Bronchial epithelial cell (primary cell): ENCODE results near the gene SEMA3E. TPM values are rescaled to one million over a fixed set of nuclear protein-coding genes. Genes with fewer than 3 reads are reported as not detected.

Source experiments
- DNase-seq: peaks from one replicate; pipeline ENCODE4 v3.0.0-alpha.2; 2010; ENCODE audit warnings: low read depth
- FAIRE-seq: peaks from 2 replicates; lab custom pipeline; 2011; peaks lifted over from hg19 to GRCh38; lab: Jason Lieb, UNC
- H3K27me3 ChIP-seq: 2 replicates; pipeline ENCODE4 v1.5.1; 2011; ENCODE audit warnings: low read length; ENCODE audit not compliant: control insufficient read depth, insufficient read depth
- H3K36me3 ChIP-seq: 2 replicates; pipeline ENCODE4 v1.5.1; 2011; ENCODE audit warnings: low read length; ENCODE audit not compliant: control insufficient read depth, insufficient read depth
- H3K4me3 ChIP-seq: 2 replicates; pipeline ENCODE4 v1.5.1; 2011; ENCODE audit warnings: mild to moderate bottlenecking, low read depth, low read length, control low read depth
- CTCF ChIP-seq: IDR thresholded peaks from 2 replicates; pipeline ENCODE4 v1.5.1; 2011; ENCODE audit warnings: mild to moderate bottlenecking, moderate library complexity, low read length, control low read depth, inconsistent platforms; ENCODE audit not compliant: insufficient read depth, severe bottlenecking
- total RNA-seq: library from RNA; depleted of rRNA; stranded (reverse); fragments of >200 nt; gene quantifications from 2 replicates; pipeline ENCODE4 v1.2.1, GENCODE V29; 2014

Gene SEMA3E
- total RNA-seq, 1 donor from 2014 or later, result under 0.01 TPM

GRCh38 chr7:83593921-83594475 lies 54.9 kb downstream of the SEMA3E start:
- Histone ChIP-seq H3K27me3 (no peaks in the 10 kb centered on the region), H3K36me3 (no peaks in the 10 kb centered on the region), H3K4me3 (no peak overlapping the region)
- TF ChIP-seq CTCF, result no peak
- no peak for DNase-seq
- FAIRE-seq, result no peak

GRCh38 chr7:83588602-83589240 lies 60.2 kb downstream of the SEMA3E start:
- DNase-seq, result peak; percentile 12
- H3K4me3 ChIP-seq, result no peak overlapping the region
- no peaks in the 10 kb centered on the region for H3K36me3 ChIP-seq
- no peak for TF ChIP-seq CTCF
- no peaks in the 10 kb centered on the region for H3K27me3 ChIP-seq
- no peak for FAIRE-seq

GRCh38 chr7:83586281-83586680 lies 62.7 kb downstream of the SEMA3E start:
- H3K27me3 ChIP-seq, result no peaks in the 10 kb centered on the region
- no peak for TF ChIP-seq CTCF
- H3K4me3 ChIP-seq, result no peak overlapping the region
- FAIRE-seq, result no peak
- no peak for DNase-seq
- H3K36me3 ChIP-seq, result no peaks in the 10 kb centered on the region

- no peak for TF ChIP-seq CTCF
- H3K36me3 ChIP-seq, result no peaks in the 10 kb centered on the region
- FAIRE-seq (no peak), DNase-seq (no peak)
- no peaks in the 10 kb centered on the region for H3K27me3 ChIP-seq
- H3K4me3 ChIP-seq, result no peak overlapping the region
These were observed 67.1 kb downstream of the SEMA3E start for GRCh38 chr7:83581667-83582435.

GRCh38 chr7:83579740-83580139 lies 69.2 kb downstream of the SEMA3E start:
- no peaks in the 10 kb centered on the region for H3K36me3 ChIP-seq
- H3K27me3 ChIP-seq, result no peaks in the 10 kb centered on the region
- DNase-seq, result peak; percentile 58
- H3K4me3 ChIP-seq, result no peak overlapping the region
- no peak for TF ChIP-seq CTCF
- FAIRE-seq, result no peak
